CD4-positive, alpha-beta memory T cell (primary cell): ENCODE results near the gene FEZ2. TPM values are rescaled to one million over a fixed set of nuclear protein-coding genes. Genes with fewer than 3 reads are reported as not detected.

Source experiments
- CTCF ChIA-PET: fragments of 350-600 bp; sonication (Branson Sonifier 250); formaldehyde crosslinking; loops from one replicate; lab custom pipeline; 2021; ENCODE audit warnings: inconsistent platforms; ENCODE audit not compliant: partially characterized antibody; lab: Charles Lee
- POLR2A ChIA-PET: fragments of 350-600 bp; sonication (Branson Sonifier 250); formaldehyde crosslinking; loops from one replicate; lab custom pipeline; 2021; ENCODE audit not compliant: partially characterized antibody; lab: Charles Lee
- DNase-seq, 5 donors: peaks; one replicate each; pipeline versions ENCODE4 v3.0.0 to v3.0.0-alpha.2; 2020 to 2022; ENCODE audit warnings: mixed read lengths in 1 of 5
- H3K27ac ChIP-seq: one replicate; pipeline ENCODE4 v1.7.0; 2013; ENCODE audit warnings: low read depth, low read length
- H3K27me3 ChIP-seq: 2 replicates; pipeline ENCODE4 v1.7.0; 2013; ENCODE audit warnings: mild to moderate bottlenecking, low read length, moderate library complexity; ENCODE audit not compliant: insufficient read depth
- H3K36me3 ChIP-seq: 2 replicates; pipeline ENCODE4 v1.7.0; 2013; ENCODE audit warnings: mild to moderate bottlenecking, low read length, moderate library complexity; ENCODE audit not compliant: insufficient read depth
- H3K4me1 ChIP-seq: 2 replicates; pipeline ENCODE4 v1.7.0; 2013; ENCODE audit warnings: mild to moderate bottlenecking, low read length, moderate library complexity; ENCODE audit not compliant: insufficient read depth
- H3K4me3 ChIP-seq, 2 donors: one replicate each; pipeline ENCODE4 v1.7.0; 2013; ENCODE audit warnings: low read length in 2 of 2, mild to moderate bottlenecking in 1 of 2
- H3K9me3 ChIP-seq, 2 donors: one replicate each; pipeline ENCODE4 v1.7.0; 2013; ENCODE audit warnings: low read length in 2 of 2, control low read depth in 1 of 2; ENCODE audit not compliant: control insufficient read depth in 1 of 2
- H3K27ac Mint-ChIP-seq, 7 donors: one replicate each; pipeline ENCODE4 v1.8.0; 2020 to 2021; ENCODE audit warnings: mixed read lengths in 7 of 7, mild to moderate bottlenecking in 6 of 7, inconsistent platforms in 3 of 7, moderate library complexity in 3 of 7
- H3K27me3 Mint-ChIP-seq, 2 donors: one replicate each; pipeline ENCODE4 v1.8.0; 2020 to 2021; ENCODE audit warnings: mixed read lengths in 2 of 2
- H3K36me3 Mint-ChIP-seq, 2 donors: one replicate each; pipeline ENCODE4 v1.8.0; 2020 to 2021; ENCODE audit warnings: mixed read lengths in 2 of 2, inconsistent platforms in 1 of 2, mild to moderate bottlenecking in 1 of 2
- H3K4me1 Mint-ChIP-seq, 4 donors: one replicate each; pipeline ENCODE4 v1.8.0; 2020 to 2021; ENCODE audit warnings: mixed read lengths in 4 of 4, mild to moderate bottlenecking in 1 of 4
- H3K4me3 Mint-ChIP-seq, 8 donors: one replicate each; pipeline ENCODE4 v1.8.0; 2020 to 2021; ENCODE audit warnings: mixed read lengths in 8 of 8, mild to moderate bottlenecking in 7 of 8, moderate library complexity in 6 of 8, inconsistent platforms in 3 of 8
- H3K9me3 Mint-ChIP-seq, 8 donors: one replicate each; pipeline ENCODE4 v1.8.0; 2020 to 2021; ENCODE audit warnings: mixed read lengths in 8 of 8, mild to moderate bottlenecking in 5 of 8, inconsistent platforms in 3 of 8, moderate library complexity in 1 of 8
- intact Hi-C: fragments of 100-400 bp; cut with micrococcal nuclease; formaldehyde crosslinking; loops from one replicate; pipeline ENCODE4 v1.15.1; 2023
- polyA plus RNA-seq, 2 donors: library from polyadenylated mRNA; unstranded; fragments of 300-500 nt; fragmentation: Illumina TruSeq; gene quantifications; one replicate each; pipeline ENCODE4 v1.2.3, GENCODE V29; 2021
- total RNA-seq, 2 experiments: library from RNA; stranded (reverse); gene quantifications; one replicate each; pipeline ENCODE4 v1.2.3, GENCODE V29; 2021

The FEZ2 gene
- total and polyA plus RNA-seq, 4 experiments from 2014 or later: 1.6 to 14.7 (median 7.7) TPM

DNA sequence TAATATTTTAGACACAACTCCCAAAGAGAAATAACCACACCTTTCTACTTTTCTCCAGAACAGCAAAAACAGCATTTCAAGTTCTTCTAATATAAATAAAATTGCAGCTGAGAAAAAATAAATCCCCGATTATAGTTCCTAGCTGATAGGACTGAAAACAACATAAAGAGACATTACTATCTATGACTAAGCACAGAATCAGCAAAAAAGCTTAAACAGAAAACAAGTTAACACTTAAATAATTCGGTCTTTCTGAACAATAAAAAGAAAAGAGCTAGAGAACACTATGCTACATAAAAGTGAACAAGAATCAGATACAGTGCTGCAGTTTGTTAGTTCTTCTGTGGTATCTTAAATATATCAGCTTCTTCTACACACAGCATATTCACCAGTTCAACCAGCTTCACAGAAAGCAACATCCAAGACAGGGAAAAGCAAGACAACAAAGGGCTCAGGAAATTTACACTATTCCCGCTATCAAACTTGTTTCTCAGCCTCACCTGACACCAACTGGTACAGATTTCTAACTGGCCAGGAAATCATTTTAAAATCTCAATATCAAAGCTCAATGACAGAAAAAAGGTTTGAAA, 28.6 kb downstream of the FEZ2 start:
- no peaks in the 10 kb centered on the region for H3K9me3 Mint-ChIP-seq
- Histone ChIP-seq H3K36me3 (peaks cover 6% of the 10 kb centered on the region), H3K27ac (no peak overlapping the region), H3K9me3 (no peaks in the 10 kb centered on the region), H3K4me1 (no peaks in the 10 kb centered on the region), H3K27me3 (no peaks in the 10 kb centered on the region), H3K4me3 (no peak overlapping the region)
- H3K27ac Mint-ChIP-seq: peak overlapping the region in 1 of 7 donors; percentile 65
- H3K36me3 Mint-ChIP-seq: peaks cover 50 to 60% of the 10 kb centered on the region in 2 donors
- ChIA-PET CTCF (no interaction called here), POLR2A (no interaction called here)
- no peak overlapping the region for H3K4me3 Mint-ChIP-seq
- intact Hi-C loops: no loop called here
- H3K4me1 Mint-ChIP-seq: peaks cover 3 to 12% (median 7%) of the 10 kb centered on the region in 4 donors
- DNase-seq: no peak
- no peaks in the 10 kb centered on the region for H3K27me3 Mint-ChIP-seq

DNA sequence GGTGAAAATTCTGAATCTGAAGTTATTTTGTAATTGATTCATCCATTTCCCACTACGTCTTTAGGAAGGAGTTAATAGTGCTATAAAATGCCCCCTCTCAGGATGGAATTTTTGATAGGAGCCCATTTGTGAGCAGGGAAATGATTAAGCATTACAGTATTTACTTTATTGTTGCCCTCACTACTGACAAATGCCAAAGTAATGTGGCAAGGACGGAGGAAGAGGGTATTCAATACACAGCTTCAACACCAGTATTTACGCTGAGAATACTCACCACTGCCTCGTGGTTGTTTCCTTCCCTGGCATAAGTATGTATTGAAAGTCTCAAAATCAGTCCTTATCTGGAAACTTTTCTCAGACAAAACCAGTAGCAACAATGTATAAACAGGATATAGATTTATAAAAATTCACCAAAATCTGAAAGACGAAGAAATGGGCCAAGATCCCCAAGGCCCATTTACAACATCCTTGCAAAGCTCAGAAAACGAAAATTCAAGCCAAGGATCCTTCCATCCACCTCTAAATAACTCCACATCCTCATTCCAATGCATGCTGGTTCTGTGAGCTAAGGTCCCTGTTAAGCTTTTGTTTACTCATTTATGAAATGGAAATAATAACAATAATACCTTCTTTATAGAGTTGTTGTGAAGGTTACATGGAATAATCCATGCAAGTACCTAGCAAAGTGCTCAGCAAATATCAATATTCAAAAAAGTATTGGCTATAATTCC, 29.3 kb downstream of the FEZ2 start:
- H3K4me3 Mint-ChIP-seq: no peak overlapping the region
- peaks cover 6 to 13% (median 12%) of the 10 kb centered on the region in 4 donors for H3K4me1 Mint-ChIP-seq
- H3K9me3 Mint-ChIP-seq: no peaks in the 10 kb centered on the region
- Histone ChIP-seq H3K4me1 (no peaks in the 10 kb centered on the region), H3K27me3 (no peaks in the 10 kb centered on the region), H3K9me3 (no peaks in the 10 kb centered on the region), H3K36me3 (peaks cover 6% of the 10 kb centered on the region), H3K4me3 (no peak overlapping the region), H3K27ac (no peak overlapping the region)
- no peak overlapping the region for H3K27ac Mint-ChIP-seq
- intact Hi-C loops: no loop called here
- POLR2A ChIA-PET: no interaction called here
- peaks cover 52 to 60% of the 10 kb centered on the region in 2 donors for H3K36me3 Mint-ChIP-seq
- CTCF ChIA-PET: no interaction called here
- no peak for DNase-seq
- no peaks in the 10 kb centered on the region for H3K27me3 Mint-ChIP-seq

DNA sequence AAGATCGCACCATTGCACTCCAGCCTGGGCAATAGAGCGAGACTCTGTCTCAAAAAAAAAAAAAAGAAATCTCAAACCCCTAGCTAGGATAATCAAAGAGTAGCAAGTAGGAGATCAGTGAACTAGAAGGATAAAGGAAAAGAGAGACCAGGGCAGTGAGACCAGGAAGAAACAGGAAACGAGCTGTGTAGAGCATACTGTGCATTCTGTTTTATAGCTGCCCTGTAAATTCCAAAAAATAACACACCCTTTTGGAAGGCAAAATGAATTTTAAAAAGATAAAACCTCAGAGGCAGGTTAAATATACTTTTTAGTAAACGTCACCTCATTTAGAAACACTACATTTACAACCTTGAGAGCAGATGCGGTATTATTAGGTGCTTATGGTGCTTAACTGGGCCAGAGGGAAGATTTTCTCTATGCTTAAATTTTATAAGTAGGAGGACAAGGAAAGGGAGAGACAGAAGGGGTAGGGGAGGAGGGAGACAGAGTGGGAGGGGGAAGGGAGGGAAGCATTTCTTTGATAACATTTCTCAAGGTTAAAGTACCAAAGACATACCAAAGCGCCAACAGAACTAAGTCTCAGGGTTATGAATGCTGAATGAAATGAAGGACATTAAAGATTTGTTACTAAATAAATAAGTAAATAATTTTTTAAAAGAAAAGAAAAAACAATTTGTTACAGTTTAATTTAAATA, 30.1 kb downstream of the FEZ2 start:
- H3K4me3 ChIP-seq: no peak overlapping the region
- H3K36me3 Mint-ChIP-seq: peaks cover 46 to 57% of the 10 kb centered on the region in 2 donors
- H3K27ac Mint-ChIP-seq: no peak overlapping the region
- ChIA-PET POLR2A (no interaction called here), CTCF (no interaction called here)
- no peaks in the 10 kb centered on the region for H3K9me3 Mint-ChIP-seq
- no peaks in the 10 kb centered on the region for H3K9me3 ChIP-seq
- H3K4me1 ChIP-seq: no peaks in the 10 kb centered on the region
- no peaks in the 10 kb centered on the region for H3K27me3 Mint-ChIP-seq
- H3K4me3 Mint-ChIP-seq: no peak overlapping the region
- peaks cover 8 to 17% (median 13%) of the 10 kb centered on the region in 4 donors for H3K4me1 Mint-ChIP-seq
- H3K27me3 ChIP-seq: no peaks in the 10 kb centered on the region
- intact Hi-C loops: no loop called here
- no peak for DNase-seq
- H3K27ac ChIP-seq: no peak overlapping the region
- peaks cover 6% of the 10 kb centered on the region for H3K36me3 ChIP-seq

DNA sequence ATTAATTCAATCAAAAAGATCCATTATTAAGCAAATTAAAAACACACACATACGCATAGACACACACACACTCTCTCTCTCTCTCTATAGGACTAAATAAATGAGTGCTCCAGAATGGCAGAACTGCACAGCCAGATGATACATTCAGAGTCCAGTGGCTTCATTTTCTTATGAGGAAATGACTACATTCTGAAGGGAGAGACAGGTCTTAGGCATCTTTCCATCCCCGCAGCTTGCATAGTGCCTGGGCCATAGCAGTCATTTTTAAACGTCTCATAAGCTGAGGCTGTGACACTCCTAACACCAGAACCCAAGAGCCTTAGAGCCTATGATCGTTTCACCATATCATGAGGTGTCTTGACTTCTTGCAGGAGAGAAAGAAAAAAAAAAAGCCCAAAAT, 31.1 kb downstream of the FEZ2 start:
- no peak overlapping the region for H3K27ac ChIP-seq
- peaks cover 40 to 51% of the 10 kb centered on the region in 2 donors for H3K36me3 Mint-ChIP-seq
- H3K27me3 Mint-ChIP-seq: no peaks in the 10 kb centered on the region
- H3K4me1 Mint-ChIP-seq: peaks cover 7 to 17% (median 11%) of the 10 kb centered on the region in 4 donors
- H3K4me3 ChIP-seq: no peak overlapping the region
- H3K9me3 Mint-ChIP-seq: no peaks in the 10 kb centered on the region
- ChIA-PET CTCF (no interaction called here), POLR2A (no interaction called here)
- no peaks in the 10 kb centered on the region for H3K9me3 ChIP-seq
- H3K27me3 ChIP-seq: no peaks in the 10 kb centered on the region
- no peak overlapping the region for H3K27ac Mint-ChIP-seq
- H3K4me1 ChIP-seq: no peaks in the 10 kb centered on the region
- no peak for DNase-seq
- H3K36me3 ChIP-seq: peaks cover 6% of the 10 kb centered on the region
- intact Hi-C loops: no loop called here
- H3K4me3 Mint-ChIP-seq: no peak overlapping the region

DNA sequence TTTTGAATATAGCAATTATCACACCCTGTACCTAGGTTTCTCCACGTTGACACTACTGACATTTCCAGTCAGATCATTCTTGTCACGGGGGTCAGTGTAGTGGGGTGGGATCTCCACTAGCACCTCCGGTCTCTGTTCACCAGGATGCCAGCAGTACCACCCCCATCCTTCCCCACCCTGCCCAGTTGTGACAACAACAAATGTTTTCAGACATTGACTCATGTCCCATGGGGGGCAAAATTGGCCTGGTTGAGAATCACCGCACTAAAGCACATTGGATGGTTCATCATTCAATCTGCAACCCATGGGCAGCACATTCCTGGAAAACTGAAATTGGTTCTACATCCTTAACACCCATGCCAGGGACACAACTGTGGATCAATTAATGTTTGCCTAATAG, 32.3 kb downstream of the FEZ2 start:
- DNase-seq: no peak
- Histone ChIP-seq H3K36me3 (peaks cover 6% of the 10 kb centered on the region), H3K27ac (no peak overlapping the region), H3K4me1 (no peaks in the 10 kb centered on the region), H3K4me3 (no peak overlapping the region), H3K27me3 (no peaks in the 10 kb centered on the region), H3K9me3 (no peaks in the 10 kb centered on the region)
- intact Hi-C loops: no loop called here
- Mint-ChIP-seq H3K27ac (no peak overlapping the region), H3K36me3 (peaks cover 44 to 50% of the 10 kb centered on the region in 2 donors), H3K9me3 (no peaks in the 10 kb centered on the region), H3K4me1 (peaks cover 7 to 17% (median 11%) of the 10 kb centered on the region in 4 donors), H3K4me3 (no peak overlapping the region), H3K27me3 (no peaks in the 10 kb centered on the region)
- POLR2A ChIA-PET: no interaction called here
- CTCF ChIA-PET: no interaction called here

DNA sequence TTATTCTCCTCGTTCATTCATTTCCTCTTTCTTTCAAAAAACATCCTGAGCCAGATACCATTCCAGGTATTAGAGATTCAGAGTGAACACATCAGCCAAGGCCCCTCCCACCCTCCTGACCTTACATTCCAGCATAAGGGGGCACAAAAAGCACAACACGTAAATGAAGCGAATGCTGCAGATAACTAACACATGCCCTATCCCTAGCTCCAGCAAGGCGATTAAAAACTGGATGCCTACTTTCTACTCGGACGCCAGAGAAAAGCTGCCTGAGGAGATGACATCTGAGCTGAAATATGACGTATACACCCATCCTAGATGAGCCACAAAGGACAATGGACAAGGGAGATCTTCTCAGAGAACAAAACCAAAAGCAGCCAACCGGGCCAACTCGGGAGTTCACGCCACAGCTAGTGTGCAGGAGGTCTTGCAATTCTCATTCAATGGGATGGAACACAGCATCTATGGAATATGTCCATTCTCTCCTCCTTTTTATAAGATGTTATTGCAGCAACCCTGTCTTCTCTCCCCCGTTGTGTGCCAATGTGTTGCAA, 33.5 kb downstream of the FEZ2 start:
- peaks cover 6% of the 10 kb centered on the region for H3K36me3 ChIP-seq
- DNase-seq: no peak
- no peak overlapping the region for H3K27ac ChIP-seq
- intact Hi-C loops: no loop called here
- H3K4me1 ChIP-seq: no peaks in the 10 kb centered on the region
- no peak overlapping the region for H3K4me3 ChIP-seq
- H3K27me3 Mint-ChIP-seq: no peaks in the 10 kb centered on the region
- POLR2A ChIA-PET: no interaction called here
- H3K9me3 Mint-ChIP-seq: no peaks in the 10 kb centered on the region
- CTCF ChIA-PET: interaction anchor here (0.9 kb wide), 1 partner anchor 21 kb away, joined by 3 read pairs; no protein-coding TSS in a partner anchor
- peaks cover 54 to 56% of the 10 kb centered on the region in 2 donors for H3K36me3 Mint-ChIP-seq
- H3K4me1 Mint-ChIP-seq: peaks cover 7 to 21% (median 10%) of the 10 kb centered on the region in 4 donors
- H3K9me3 ChIP-seq: no peaks in the 10 kb centered on the region
- H3K27me3 ChIP-seq: no peaks in the 10 kb centered on the region
- no peak overlapping the region for H3K4me3 Mint-ChIP-seq
- peak overlapping the region in 1 of 7 donors; percentile 61 for H3K27ac Mint-ChIP-seq

DNA sequence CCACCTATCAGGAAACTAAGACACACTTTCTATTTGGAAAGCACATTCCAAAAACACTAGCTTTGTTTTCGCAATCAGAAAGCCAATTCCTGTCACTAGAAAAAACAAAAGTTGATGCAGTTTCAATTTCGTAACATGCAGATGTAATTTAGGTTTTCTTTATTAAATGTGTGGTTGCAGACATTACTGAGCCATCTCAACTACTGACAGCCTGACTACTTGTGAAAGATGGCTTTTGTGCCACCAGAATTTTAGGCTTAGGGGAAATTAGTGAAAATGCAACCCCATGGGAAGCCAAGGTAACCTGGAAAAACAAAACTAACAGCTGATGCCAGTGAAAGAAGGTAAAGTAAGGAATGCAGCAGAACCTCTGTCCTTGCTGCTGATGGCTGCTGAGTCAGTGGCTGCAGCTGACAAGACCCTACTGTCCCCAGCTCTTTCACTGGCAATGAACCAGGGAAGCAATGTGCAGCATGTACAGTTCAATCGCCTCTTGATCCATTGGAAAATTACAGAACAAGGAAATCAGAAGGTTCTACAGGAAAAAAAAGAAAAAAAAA, 34.9 kb downstream of the FEZ2 start:
- intact Hi-C loops: no loop called here
- ChIA-PET CTCF (no interaction called here), POLR2A (no interaction called here)
- H3K4me3 Mint-ChIP-seq: no peak overlapping the region
- no peak for DNase-seq
- H3K4me3 ChIP-seq: no peak overlapping the region
- no peaks in the 10 kb centered on the region for H3K27me3 Mint-ChIP-seq
- H3K27ac ChIP-seq: no peak overlapping the region
- no peaks in the 10 kb centered on the region for H3K9me3 Mint-ChIP-seq
- no peaks in the 10 kb centered on the region for H3K36me3 ChIP-seq
- no peaks in the 10 kb centered on the region for H3K27me3 ChIP-seq
- no peaks in the 10 kb centered on the region for H3K4me1 ChIP-seq
- H3K9me3 ChIP-seq: no peaks in the 10 kb centered on the region
- H3K27ac Mint-ChIP-seq: peak overlapping the region in 1 of 7 donors; percentile 5
- peaks cover 50 to 54% of the 10 kb centered on the region in 2 donors for H3K36me3 Mint-ChIP-seq
- peaks cover 7 to 21% (median 10%) of the 10 kb centered on the region in 4 donors for H3K4me1 Mint-ChIP-seq
